ENCODE data around the gene ECPAS. TPM values are rescaled to one million over a fixed set of nuclear protein-coding genes. Genes with fewer than 3 reads are reported as not detected.
A peak's percentile ranks its signal among the peaks of the same experiment; 100 is the strongest.

The ECPAS gene
- total RNA-seq, 3 donors from 2014 or later (not counting 1 experiment from before 2014, with no cell fraction given): 58.0 to 73.6 (median 70.7) TPM

DNA sequence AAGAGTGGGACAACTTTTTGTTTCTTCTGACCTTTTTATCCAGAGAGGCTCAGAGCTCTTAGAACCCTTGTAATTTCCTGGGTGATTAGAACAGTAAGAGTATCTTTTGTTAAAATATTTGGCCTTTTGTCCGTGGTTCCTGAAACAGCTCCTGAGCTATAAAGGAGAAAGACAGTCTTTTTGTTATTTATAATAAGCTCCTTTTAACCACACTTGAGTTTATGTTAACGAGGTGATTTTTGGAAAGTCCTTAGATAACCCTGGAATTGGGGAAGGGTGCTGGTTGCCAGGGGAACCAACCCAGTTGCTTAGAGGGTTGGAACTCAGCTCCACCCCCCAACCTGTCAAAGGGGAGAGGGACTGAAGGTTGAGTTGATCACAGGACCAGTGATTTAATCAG, 45.6 kb upstream of the ECPAS start:
- peaks cover 3% of the 10 kb centered on the region for H3K27me3 ChIP-seq (ENCODE audit: control insufficient read depth, insufficient read depth, low read length)
- no peak for DNase-seq
- H3K9me3 ChIP-seq (ENCODE audit: control insufficient read depth, insufficient read depth, low read length): peaks cover 4% of the 10 kb centered on the region
- no peak overlapping the region for H3K4me3 Mint-ChIP-seq
- H3K27ac Mint-ChIP-seq: no peak overlapping the region
- peaks cover 14% of the 10 kb centered on the region for H3K4me1 ChIP-seq (ENCODE audit: control insufficient read depth, insufficient read depth, low read length)
- intact Hi-C loops (cut with micrococcal nuclease): no loop called here
- ATAC-seq: no peak
- no peak overlapping the region for H3K4me3 ChIP-seq (ENCODE audit: low read length)
- peaks cover 11 to 14% of the 10 kb centered on the region in 2 donors for H3K4me1 Mint-ChIP-seq
- no peaks in the 10 kb centered on the region for H3K36me3 ChIP-seq (ENCODE audit: control insufficient read depth, insufficient read depth, low read length)
- peaks cover 0 to 9% of the 10 kb centered on the region in 2 donors for H3K27me3 Mint-ChIP-seq (ENCODE audit: low read depth in 2 of 2)
- no peak for TF ChIP-seq CTCF (IDR thresholded peaks at IDR 0.05)
- 88% methylated on average over 1 of the region's 2 CpGs for WGBS (ENCODE audit: insufficient coverage)
- H3K27ac ChIP-seq (ENCODE audit: low read length): no peak overlapping the region
- H3K36me3 Mint-ChIP-seq: no peaks in the 10 kb centered on the region
- H3K9me3 Mint-ChIP-seq: peaks cover 2 to 3% of the 10 kb centered on the region in 2 donors

- 76% methylated on average over 2 of the region's 2 CpGs for WGBS (ENCODE audit: insufficient coverage)
- TF ChIP-seq CTCF (IDR thresholded peaks at IDR 0.05): no peak
- H3K4me1 ChIP-seq (ENCODE audit: control insufficient read depth, insufficient read depth, low read length): peaks cover 15% of the 10 kb centered on the region
- H3K4me3 Mint-ChIP-seq: no peak overlapping the region
- peaks cover 16 to 20% of the 10 kb centered on the region in 2 donors for H3K4me1 Mint-ChIP-seq
- no peaks in the 10 kb centered on the region for H3K36me3 ChIP-seq (ENCODE audit: control insufficient read depth, insufficient read depth, low read length)
- intact Hi-C loops (cut with micrococcal nuclease): no loop called here
- peaks cover 0 to 17% of the 10 kb centered on the region in 2 donors for H3K27me3 Mint-ChIP-seq (ENCODE audit: low read depth in 2 of 2)
- no peak overlapping the region for H3K4me3 ChIP-seq (ENCODE audit: low read length)
- no peaks in the 10 kb centered on the region for H3K9me3 Mint-ChIP-seq
- no peak overlapping the region for H3K27ac Mint-ChIP-seq
- no peaks in the 10 kb centered on the region for H3K36me3 Mint-ChIP-seq
- H3K9me3 ChIP-seq (ENCODE audit: control insufficient read depth, insufficient read depth, low read length): peaks cover 4% of the 10 kb centered on the region
- H3K27ac ChIP-seq (ENCODE audit: low read length): no peak overlapping the region
- DNase-seq (no peak), ATAC-seq (no peak)
- H3K27me3 ChIP-seq (ENCODE audit: control insufficient read depth, insufficient read depth, low read length): peaks cover 5% of the 10 kb centered on the region
Observed at GRCh38 chr9:111527347-111527746, 43.2 kb upstream of the ECPAS start.

DNA sequence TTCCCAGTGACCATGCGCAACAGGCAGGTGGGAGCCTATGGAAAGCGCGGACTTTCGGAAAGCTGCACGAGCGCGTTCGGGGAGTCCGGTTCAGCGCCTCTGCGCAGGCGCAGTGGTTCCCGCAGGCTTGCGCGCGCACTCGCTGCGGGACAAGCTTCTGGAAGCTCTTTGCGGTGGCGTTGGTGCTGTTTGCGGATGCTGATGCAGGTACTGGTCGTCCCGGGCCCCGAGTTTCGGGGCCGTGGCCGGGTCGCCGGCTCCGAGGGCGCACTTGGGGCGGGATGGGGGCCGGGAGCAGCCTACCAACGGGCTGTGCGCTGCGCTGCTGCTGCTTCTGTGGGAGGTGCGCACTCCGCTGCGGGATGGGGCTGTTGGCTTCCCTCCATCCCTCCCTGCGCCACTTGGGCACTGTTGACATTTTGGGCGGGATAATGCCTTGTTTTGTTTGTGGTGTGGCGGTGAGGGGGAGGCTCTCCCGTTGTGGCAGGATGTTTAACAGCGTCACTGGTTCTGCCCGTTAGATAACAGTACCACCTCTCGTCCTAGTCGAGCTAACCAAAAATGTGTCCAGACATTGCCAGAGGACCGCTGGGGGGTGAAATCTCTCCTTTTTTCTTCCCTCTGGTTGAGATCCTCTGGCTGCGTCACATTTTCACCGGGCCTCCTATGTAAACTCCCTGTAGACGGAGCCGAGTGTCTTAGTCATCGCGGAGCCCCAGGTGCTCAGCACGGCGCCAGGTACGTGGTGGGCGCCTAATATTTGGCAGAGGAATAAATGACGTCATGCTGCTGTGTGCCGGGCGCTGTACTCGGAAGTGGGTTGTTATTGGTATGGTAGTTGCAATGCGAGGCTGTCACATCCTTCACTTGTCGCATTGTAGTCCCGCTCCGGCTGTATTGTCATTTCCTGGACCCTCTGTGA, 41.1 kb upstream of the ECPAS start, which contains the start of gene ZNF483:
TSS of gene ZNF483 (plus strand) at position 124 of the 922 bp plus-strand sequence. CDS start 2,217 bp downstream, outside the sequence.
- peaks cover 16 to 20% of the 10 kb centered on the region in 2 donors for H3K4me1 Mint-ChIP-seq
- DNase-seq (peak; percentile 42 to 85), ATAC-seq (peak; percentile 76 to 84 (median 82))
- peak within 1 kb of the TSS; percentile 90 for H3K4me3 Mint-ChIP-seq
- 2% methylated on average over 66 of the region's 66 CpGs for WGBS (ENCODE audit: insufficient coverage)
- intact Hi-C loops (cut with micrococcal nuclease): no loop called here
- no peaks in the 10 kb centered on the region for H3K36me3 Mint-ChIP-seq
- H3K4me3 ChIP-seq (ENCODE audit: low read length): peak within 1 kb of the TSS; percentile 82
- no peaks in the 10 kb centered on the region for H3K9me3 ChIP-seq (ENCODE audit: control insufficient read depth, insufficient read depth, low read length)
- peaks cover 15% of the 10 kb centered on the region for H3K4me1 ChIP-seq (ENCODE audit: control insufficient read depth, insufficient read depth, low read length)
- no peaks in the 10 kb centered on the region for H3K36me3 ChIP-seq (ENCODE audit: control insufficient read depth, insufficient read depth, low read length)
- H3K9me3 Mint-ChIP-seq: no peaks in the 10 kb centered on the region
- TF ChIP-seq CTCF (IDR thresholded peaks at IDR 0.05): no peak
- H3K27me3 ChIP-seq (ENCODE audit: control insufficient read depth, insufficient read depth, low read length): peaks cover 5% of the 10 kb centered on the region
- H3K27me3 Mint-ChIP-seq (ENCODE audit: low read depth in 2 of 2): peaks cover 0 to 22% of the 10 kb centered on the region in 2 donors
- peak within 1 kb of the TSS; percentile 53 for H3K27ac ChIP-seq (ENCODE audit: low read length)
- peak within 1 kb of the TSS; percentile 81 to 90 for H3K27ac Mint-ChIP-seq

Data from natural killer cell (primary cell).